SH-SY5Y (cell line): ENCODE measurements around the gene KRTAP2-4.
"Not testable (repeated sequence)": the region's sequence is repeated elsewhere in the genome, so short reads cannot be mapped to it uniquely, and the experiment has no call there.

Experiments used
- GATA2 ChIP-seq: IDR thresholded peaks from 2 replicates; pipeline ENCODE4 v1.6.1; 2011; ENCODE audit warnings: mild to moderate bottlenecking, low read depth, low read length
- GATA3 ChIP-seq: IDR thresholded peaks from 2 replicates; pipeline ENCODE4 v1.6.1; 2011; ENCODE audit warnings: low read depth, mild to moderate bottlenecking, low read length, moderate library complexity

Gene KRTAP2-4

GRCh38 chr17:41065829-41066624, at the start of gene KRTAP2-4:
TSS of gene KRTAP2-4 (minus strand) at chr17:41065879. CDS start at chr17:41065845, 34 bp downstream.
- TF ChIP-seq GATA3 (no peak), GATA2 (no peak)

GRCh38 chr17:41111151-41111885, 45.6 kb upstream of the KRTAP2-4 start:
- TF ChIP-seq GATA3 (no peak), GATA2 (no peak)

- TF ChIP-seq GATA2 (no peak), GATA3 (no peak)
Observed at GRCh38 chr17:41107941-41108450, 42.3 kb upstream of the KRTAP2-4 start.

GRCh38 chr17:41105347-41105746, 39.7 kb upstream of the KRTAP2-4 start, which contains the start of gene KRTAP4-9:
TSS of gene KRTAP4-9 (plus strand) at chr17:41105389. CDS start at chr17:41105389, 0 bp downstream.
- not testable (repeated sequence) for TF ChIP-seq GATA2, GATA3

GRCh38 chr17:41103896-41104295, 38.2 kb upstream of the KRTAP2-4 start:
- no peak for TF ChIP-seq GATA3
- TF ChIP-seq GATA2 = no peak

- TF ChIP-seq GATA2 = no peak
- no peak for TF ChIP-seq GATA3
Observed at GRCh38 chr17:41101586-41102259, 36.0 kb upstream of the KRTAP2-4 start, which contains the start of gene KRTAP4-16. TSS of gene KRTAP4-16 (minus strand) at chr17:41102209. CDS start at chr17:41102209, 0 bp downstream.

GRCh38 chr17:41098481-41098880, 32.8 kb upstream of the KRTAP2-4 start:
- TF ChIP-seq GATA2 (no peak), GATA3 (no peak)

GRCh38 chr17:41098042-41098441, 32.4 kb upstream of the KRTAP2-4 start, which contains the start of gene KRTAP4-8:
TSS of gene KRTAP4-8 (minus strand) at chr17:41098142. CDS start at chr17:41098084, 58 bp downstream.
- no peak for TF ChIP-seq GATA2
- no peak for TF ChIP-seq GATA3

- TF ChIP-seq GATA2 (no peak), GATA3 (no peak)
Observed at GRCh38 chr17:41096055-41096454, 30.4 kb upstream of the KRTAP2-4 start.

DNA sequence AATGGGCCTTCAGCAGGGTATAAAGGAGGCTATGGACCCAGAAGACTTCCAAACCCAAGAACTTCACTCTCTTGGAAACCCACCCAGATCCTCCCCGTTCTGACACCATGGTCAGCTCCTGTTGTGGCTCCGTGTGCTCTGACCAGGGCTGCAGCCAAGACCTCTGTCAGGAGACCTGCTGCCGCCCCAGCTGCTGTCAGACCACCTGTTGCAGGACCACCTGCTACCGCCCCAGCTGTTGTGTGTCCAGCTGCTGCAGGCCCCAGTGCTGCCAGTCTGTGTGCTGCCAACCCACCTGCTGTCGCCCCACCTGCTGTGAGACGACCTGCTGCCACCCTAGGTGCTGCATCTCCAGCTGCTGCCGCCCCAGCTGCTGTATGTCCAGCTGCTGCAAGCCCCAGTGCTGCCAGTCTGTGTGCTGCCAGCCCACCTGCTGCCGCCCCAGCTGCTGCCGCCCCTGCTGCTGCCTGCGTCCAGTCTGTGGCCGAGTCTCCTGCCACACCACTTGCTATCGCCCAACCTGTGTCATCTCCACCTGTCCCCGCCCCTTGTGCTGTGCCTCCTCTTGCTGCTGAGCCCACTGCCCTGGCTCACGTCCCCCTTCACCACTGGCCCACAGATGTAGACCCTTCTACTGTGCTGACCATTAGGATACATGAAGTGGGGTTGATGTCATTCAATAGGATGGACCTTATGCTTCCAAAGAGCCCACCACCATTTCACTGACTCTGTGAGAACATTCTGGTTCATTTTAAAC, 18.6 kb upstream of the KRTAP2-4 start, which contains the start of gene KRTAP4-7:
TSS of gene KRTAP4-7 (plus strand) at position 51 of the 757 bp plus-strand sequence. CDS start at position 108, 57 bp downstream.
- not testable (repeated sequence) for TF ChIP-seq GATA3, GATA2

- no peak for TF ChIP-seq GATA2
- no peak for TF ChIP-seq GATA3
Observed at GRCh38 chr17:41082626-41083025, 16.9 kb upstream of the KRTAP2-4 start.

DNA sequence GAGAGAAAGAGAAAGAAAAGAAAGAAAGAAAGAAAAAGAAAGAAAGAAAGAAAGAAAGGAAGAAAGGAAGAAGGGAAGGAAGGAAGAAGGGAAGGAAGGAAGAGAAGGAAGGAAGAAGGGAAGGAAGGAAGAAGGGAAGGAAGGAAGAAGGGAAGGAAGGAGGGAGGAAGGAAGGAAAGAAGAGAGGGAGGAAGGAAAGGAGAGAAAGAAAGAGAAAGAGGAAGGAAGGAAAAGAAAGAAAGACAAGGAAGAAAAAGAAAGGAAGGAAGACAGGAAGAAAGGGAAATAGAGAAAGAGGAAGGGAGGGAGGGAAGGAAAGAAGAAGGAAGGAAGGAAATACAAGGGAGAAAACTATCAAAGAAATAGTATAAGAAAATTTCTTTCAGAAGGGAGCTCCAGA, 11.1 kb upstream of the KRTAP2-4 start:
- TF ChIP-seq GATA2 (no peak), GATA3 (no peak)

DNA sequence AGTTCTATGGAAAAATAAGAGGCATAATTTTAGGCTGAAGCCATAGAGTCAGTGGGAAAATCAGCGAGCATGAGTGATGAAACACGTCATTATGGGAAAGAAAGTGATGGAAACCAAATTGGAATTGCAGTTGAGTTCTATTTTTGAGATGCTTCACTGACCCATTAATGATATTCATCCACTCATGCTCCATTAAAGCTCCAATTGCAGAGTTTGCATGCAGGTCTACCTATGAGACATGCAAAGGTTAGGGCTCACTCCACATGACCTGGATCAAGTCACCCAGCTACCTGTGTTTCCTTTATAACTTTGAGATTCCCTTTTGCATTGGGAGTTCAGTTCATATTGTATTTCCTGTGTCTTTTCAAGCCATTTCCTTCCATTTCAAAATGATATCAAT, 8.0 kb upstream of the KRTAP2-4 start:
- TF ChIP-seq GATA2 (no peak), GATA3 (no peak)
